ENCODE data around the gene ERMAP. TPM values are rescaled to one million over a fixed set of nuclear protein-coding genes. Genes with fewer than 3 reads are reported as not detected.
A peak's percentile ranks its signal among the peaks of the same experiment; 100 is the strongest.

ERMAP gene
- total and polyA plus RNA-seq, 2 experiments from 2014 or later: 1.2 to 2.2 TPM

- TF ChIP-seq ZNF462 (CRISPR knock-in tag; IDR thresholded peaks at IDR 0.05) (no peak), JUNB (IDR thresholded peaks at IDR 0.05; ENCODE audit: unreplicated experiment) (no peak), EZH2phosphoT487 (IDR thresholded peaks at IDR 0.05; ENCODE audit: unreplicated experiment) (no peak)
- TF ChIP-seq, protein P1, sequence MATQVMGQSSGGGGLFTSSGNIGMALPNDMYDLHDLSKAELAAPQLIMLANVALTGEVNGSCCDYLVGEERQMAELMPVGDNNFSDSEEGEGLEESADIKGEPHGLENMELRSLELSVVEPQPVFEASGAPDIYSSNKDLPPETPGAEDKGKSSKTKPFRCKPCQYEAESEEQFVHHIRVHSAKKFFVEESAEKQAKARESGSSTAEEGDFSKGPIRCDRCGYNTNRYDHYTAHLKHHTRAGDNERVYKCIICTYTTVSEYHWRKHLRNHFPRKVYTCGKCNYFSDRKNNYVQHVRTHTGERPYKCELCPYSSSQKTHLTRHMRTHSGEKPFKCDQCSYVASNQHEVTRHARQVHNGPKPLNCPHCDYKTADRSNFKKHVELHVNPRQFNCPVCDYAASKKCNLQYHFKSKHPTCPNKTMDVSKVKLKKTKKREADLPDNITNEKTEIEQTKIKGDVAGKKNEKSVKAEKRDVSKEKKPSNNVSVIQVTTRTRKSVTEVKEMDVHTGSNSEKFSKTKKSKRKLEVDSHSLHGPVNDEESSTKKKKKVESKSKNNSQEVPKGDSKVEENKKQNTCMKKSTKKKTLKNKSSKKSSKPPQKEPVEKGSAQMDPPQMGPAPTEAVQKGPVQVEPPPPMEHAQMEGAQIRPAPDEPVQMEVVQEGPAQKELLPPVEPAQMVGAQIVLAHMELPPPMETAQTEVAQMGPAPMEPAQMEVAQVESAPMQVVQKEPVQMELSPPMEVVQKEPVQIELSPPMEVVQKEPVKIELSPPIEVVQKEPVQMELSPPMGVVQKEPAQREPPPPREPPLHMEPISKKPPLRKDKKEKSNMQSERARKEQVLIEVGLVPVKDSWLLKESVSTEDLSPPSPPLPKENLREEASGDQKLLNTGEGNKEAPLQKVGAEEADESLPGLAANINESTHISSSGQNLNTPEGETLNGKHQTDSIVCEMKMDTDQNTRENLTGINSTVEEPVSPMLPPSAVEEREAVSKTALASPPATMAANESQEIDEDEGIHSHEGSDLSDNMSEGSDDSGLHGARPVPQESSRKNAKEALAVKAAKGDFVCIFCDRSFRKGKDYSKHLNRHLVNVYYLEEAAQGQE (IDR thresholded peaks at IDR 0.05; ENCODE audit: unreplicated experiment): no peak
Measured at GRCh38 chr1:42880384-42880783, 63.5 kb downstream of the ERMAP start (continued).

GRCh38 chr1:42886046-42886739 lies 69.3 kb downstream of the ERMAP start:
- no peak overlapping the region for H3K4me3 ChIP-seq
- no peak overlapping the region for H3K4me2 ChIP-seq
- H3K27ac Mint-ChIP-seq: no peak overlapping the region
- DNase-seq (ENCODE audit: low spot score) (no peak), ATAC-seq (no peak)
- H3K36me3 Mint-ChIP-seq (ENCODE audit: low read depth): no peaks in the 10 kb centered on the region
- no peak overlapping the region for H3K27ac ChIP-seq (ENCODE audit: low read depth)
- H3K27me3 ChIP-seq (ENCODE audit: insufficient read depth): no peaks in the 10 kb centered on the region
- no peaks in the 10 kb centered on the region for H3K4me1 Mint-ChIP-seq
- H3F3A ChIP-seq (replicated peaks; ENCODE audit: low read depth): no peaks in the 10 kb centered on the region
- H2AFZ ChIP-seq: 0 out of 2 replicates have a peak overlapping the region, but pooled peaks have one; percentile 66
- H3K4me3 Mint-ChIP-seq: no peak overlapping the region
- no peaks in the 10 kb centered on the region for H3K36me3 ChIP-seq (ENCODE audit: insufficient read depth)
- no peaks in the 10 kb centered on the region for H3K27me3 Mint-ChIP-seq (ENCODE audit: insufficient read depth, low read depth, poor library complexity)
- TF ChIP-seq STAT1 (IDR thresholded peaks at IDR 0.05; ENCODE audit: unreplicated experiment) (no peak), NANOG (IDR thresholded peaks at IDR 0.05; ENCODE audit: borderline replicate concordance) (no peak)
- TF ChIP-seq, protein P2, sequence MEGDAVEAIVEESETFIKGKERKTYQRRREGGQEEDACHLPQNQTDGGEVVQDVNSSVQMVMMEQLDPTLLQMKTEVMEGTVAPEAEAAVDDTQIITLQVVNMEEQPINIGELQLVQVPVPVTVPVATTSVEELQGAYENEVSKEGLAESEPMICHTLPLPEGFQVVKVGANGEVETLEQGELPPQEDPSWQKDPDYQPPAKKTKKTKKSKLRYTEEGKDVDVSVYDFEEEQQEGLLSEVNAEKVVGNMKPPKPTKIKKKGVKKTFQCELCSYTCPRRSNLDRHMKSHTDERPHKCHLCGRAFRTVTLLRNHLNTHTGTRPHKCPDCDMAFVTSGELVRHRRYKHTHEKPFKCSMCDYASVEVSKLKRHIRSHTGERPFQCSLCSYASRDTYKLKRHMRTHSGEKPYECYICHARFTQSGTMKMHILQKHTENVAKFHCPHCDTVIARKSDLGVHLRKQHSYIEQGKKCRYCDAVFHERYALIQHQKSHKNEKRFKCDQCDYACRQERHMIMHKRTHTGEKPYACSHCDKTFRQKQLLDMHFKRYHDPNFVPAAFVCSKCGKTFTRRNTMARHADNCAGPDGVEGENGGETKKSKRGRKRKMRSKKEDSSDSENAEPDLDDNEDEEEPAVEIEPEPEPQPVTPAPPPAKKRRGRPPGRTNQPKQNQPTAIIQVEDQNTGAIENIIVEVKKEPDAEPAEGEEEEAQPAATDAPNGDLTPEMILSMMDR (conservative IDR thresholded peaks at IDR 0.05; ENCODE audit: low read depth in 2 of 2): no peak
- no peaks in the 10 kb centered on the region for H3K79me2 ChIP-seq (replicated peaks; ENCODE audit: insufficient read depth)
- 0 out of 3 replicates have a peak, but pooled peaks cover 3% of the 10 kb centered on the region for H3K9me3 Mint-ChIP-seq
- no peaks in the 10 kb centered on the region for H3K9me2 ChIP-seq (ENCODE audit: insufficient read depth)
- H4K20me1 ChIP-seq (replicated peaks; ENCODE audit: insufficient read depth): no peaks in the 10 kb centered on the region
- no peaks in the 10 kb centered on the region for H3K4me1 ChIP-seq (ENCODE audit: insufficient read depth)

Measured in GM23338 (cell line).